GM12891 (cell line): ENCODE data around the gene PDE3A.

ENCODE experiments used
- PAX5 ChIP-seq: IDR thresholded peaks from 2 replicates; pipeline ENCODE4 v1.6.1; 2011; ENCODE audit warnings: low read length, moderate library complexity, mild to moderate bottlenecking; ENCODE audit not compliant: insufficient read depth, severe bottlenecking
- POLR2A ChIP-seq: IDR thresholded peaks from 2 replicates; pipeline ENCODE4 v1.6.1; 2011; ENCODE audit warnings: low read depth, low read length, control low read depth
- POLR2AphosphoS5 ChIP-seq: IDR thresholded peaks from 2 replicates; pipeline ENCODE4 v1.6.1; 2011; ENCODE audit warnings: low read depth, low read length, control low read depth
- POU2F2 ChIP-seq: IDR thresholded peaks from 2 replicates; pipeline ENCODE4 v1.6.1; 2011; ENCODE audit warnings: low read depth, mild to moderate bottlenecking, control low read depth, low read length, moderate library complexity
- TAF1 ChIP-seq: IDR thresholded peaks from 2 replicates; pipeline ENCODE4 v1.6.1; 2011; ENCODE audit warnings: low read depth, low read length, control low read depth

GRCh38 chr12:20429852-20430251, 61.5 kb downstream of the PDE3A start:
- TF ChIP-seq TAF1, result no peak
- no peak for TF ChIP-seq POLR2AphosphoS5
- no peak for TF ChIP-seq POLR2A
- TF ChIP-seq PAX5, result no peak
- TF ChIP-seq POU2F2, result no peak
